CD14-positive monocyte (primary cell): ENCODE results near the gene PUSL1. TPM values are rescaled to one million over a fixed set of nuclear protein-coding genes. Genes with fewer than 3 reads are reported as not detected.

Experiments used
- DNase-seq, 3 donors: peaks; one replicate each; pipeline ENCODE4 v3.0.0-alpha.2; 2011 to 2022
- H2AFZ ChIP-seq: 2 replicates; pipeline ENCODE4 v1.6.0; 2012; ENCODE audit warnings: mild to moderate bottlenecking, low read depth, low read length, inconsistent platforms; ENCODE audit not compliant: insufficient read depth, poor library complexity, severe bottlenecking
- H3K27ac ChIP-seq, 2 donors: 1 replicate in 1 of 2; 2 replicates in 1 of 2; pipeline ENCODE4 v1.5.1; 2012 to 2013; ENCODE audit warnings: low read length in 2 of 2, control low read depth in 1 of 2, inconsistent platforms in 1 of 2, low read depth in 1 of 2, mild to moderate bottlenecking in 1 of 2
- H3K27me3 ChIP-seq, 2 donors: one replicate each; pipeline versions ENCODE4 v1.6.0 to v1.6.1; 2011 to 2013; ENCODE audit warnings: low read length in 2 of 2; ENCODE audit not compliant: control insufficient read depth in 2 of 2, insufficient read depth in 2 of 2
- H3K36me3 ChIP-seq, 2 donors: replicated peaks in 1 of 2; 1 replicate in 1 of 2; 2 replicates in 1 of 2; pipeline versions ENCODE4 v1.5.1 to v1.6.1; 2012 to 2013; ENCODE audit warnings: low read length in 2 of 2, control low read depth in 1 of 2, inconsistent platforms in 1 of 2, mild to moderate bottlenecking in 1 of 2; ENCODE audit not compliant: insufficient read depth in 2 of 2, control insufficient read depth in 1 of 2
- H3K4me1 ChIP-seq, 2 donors: 1 replicate in 1 of 2; 2 replicates in 1 of 2; pipeline versions ENCODE4 v1.5.1 to v1.6.1; 2012 to 2013; ENCODE audit warnings: low read length in 2 of 2, control low read depth in 1 of 2, inconsistent platforms in 1 of 2, mild to moderate bottlenecking in 1 of 2, moderate library complexity in 1 of 2; ENCODE audit not compliant: insufficient read depth in 2 of 2, control insufficient read depth in 1 of 2
- H3K4me2 ChIP-seq: replicated peaks from 2 replicates; pipeline ENCODE3; 2012; ENCODE audit warnings: low read length, moderate library complexity, mild to moderate bottlenecking; ENCODE audit not compliant: poor library complexity, severe bottlenecking; ENCODE audit errors: extremely low read depth
- H3K4me3 ChIP-seq, 3 experiments: fragments of 200-600 bp in 1 of 3; sonication (generic) in 1 of 3; replicated peaks in 1 of 3; 1 replicate in 2 of 3; 2 replicates in 1 of 3; pipeline ENCODE4 v1.5.1; 2011 to 2013; ENCODE audit warnings: low read length in 3 of 3, mild to moderate bottlenecking in 3 of 3, control low read depth in 2 of 3, low read depth in 2 of 3, inconsistent platforms in 1 of 3, moderate library complexity in 1 of 3
- H3K79me2 ChIP-seq: 2 replicates; pipeline ENCODE4 v1.6.0; 2012; ENCODE audit warnings: mild to moderate bottlenecking, control low read depth, inconsistent platforms, low read length, moderate library complexity; ENCODE audit not compliant: insufficient read depth
- H3K9ac ChIP-seq: 2 replicates; pipeline ENCODE4 v1.6.0; 2017; ENCODE audit warnings: low read length, mild to moderate bottlenecking; ENCODE audit not compliant: insufficient read depth, poor library complexity, severe bottlenecking
- H3K9me3 ChIP-seq, 2 donors: replicated peaks in 1 of 2; 1 replicate in 1 of 2; 2 replicates in 1 of 2; pipeline versions ENCODE4 v1.5.1 to v1.6.1; 2012 to 2013; ENCODE audit warnings: low read length in 2 of 2, control low read depth in 1 of 2; ENCODE audit not compliant: control insufficient read depth in 1 of 2, insufficient read depth in 1 of 2
- H4K20me1 ChIP-seq: 2 replicates; pipeline ENCODE4 v1.6.0; 2012; ENCODE audit warnings: mild to moderate bottlenecking, low read length, control low read depth, moderate library complexity; ENCODE audit not compliant: insufficient read depth
- H3K27ac Mint-ChIP-seq, 7 donors: one replicate each; pipeline ENCODE4 v1.8.0; 2020; ENCODE audit warnings: mild to moderate bottlenecking in 7 of 7, mixed read lengths in 7 of 7, moderate library complexity in 6 of 7, inconsistent platforms in 2 of 7
- H3K27me3 Mint-ChIP-seq, 3 donors: one replicate each; pipeline ENCODE4 v1.8.0; 2021 to 2022; ENCODE audit warnings: low read depth in 3 of 3, mild to moderate bottlenecking in 3 of 3, mixed read lengths in 3 of 3, moderate library complexity in 3 of 3, inconsistent platforms in 1 of 3
- H3K36me3 Mint-ChIP-seq, 2 donors: one replicate each; pipeline ENCODE4 v1.8.0; 2020; ENCODE audit warnings: mixed read lengths in 2 of 2, inconsistent platforms in 1 of 2, mild to moderate bottlenecking in 1 of 2
- H3K4me1 Mint-ChIP-seq: one replicate; pipeline ENCODE4 v1.8.0; 2020; ENCODE audit warnings: mild to moderate bottlenecking, mixed read lengths
- H3K4me3 Mint-ChIP-seq, 2 donors: one replicate each; pipeline ENCODE4 v1.8.0; 2020; ENCODE audit warnings: mild to moderate bottlenecking in 2 of 2, mixed read lengths in 2 of 2, moderate library complexity in 1 of 2
- H3K9me3 Mint-ChIP-seq, 7 donors: one replicate each; pipeline ENCODE4 v1.8.0; 2020 to 2022; ENCODE audit warnings: mixed read lengths in 7 of 7, mild to moderate bottlenecking in 6 of 7, moderate library complexity in 6 of 7, inconsistent platforms in 2 of 7
- CTCF ChIP-seq: fragments of 200-600 bp; IDR thresholded peaks from one replicate; pipeline ENCODE4 v1.8.0; 2022; ENCODE audit warnings: antibody characterized with exemption, mild to moderate bottlenecking
- WGBS: methylation state at CpG from one replicate; pipeline ENCODE4 v1.1.5; 2013; ENCODE audit warnings: missing lambda C conversion rate; ENCODE audit not compliant: insufficient coverage; 5-methylcytosine and 5-hydroxymethylcytosine counted together
- intact Hi-C, 2 donors: fragments of 100-400 bp; cut with micrococcal nuclease; formaldehyde crosslinking; loops; one replicate each; pipeline versions ENCODE4 v1.15.0 to v1.15.1; 2023
- polyA plus RNA-seq, 3 donors: library from polyadenylated mRNA; depleted of rRNA in 1 of 3; unstranded in 2 of 3; stranded (reverse) in 1 of 3; fragments of 300-500 nt in 2 of 3; fragments of >200 nt in 1 of 3; fragmentation: Illumina TruSeq in 2 of 3; gene quantifications; 1 replicate in 2 of 3; 2 replicates in 1 of 3; pipeline ENCODE4 v1.2.3, GENCODE V29; 2012 to 2021

PUSL1 gene
- polyA plus RNA-seq, 3 donors: 13.8 to 27.4 (median 14.8) TPM

GRCh38 chr1:1278620-1279019, 29.8 kb upstream of the PUSL1 start:
- Mint-ChIP-seq H3K27me3 (peaks cover 1 to 3% (median 3%) of the 10 kb centered on the region in 3 donors), H3K9me3 (peaks cover 0 to 2% (median 0%) of the 10 kb centered on the region in 7 donors), H3K4me1 (peaks cover 4% of the 10 kb centered on the region), H3K36me3 (no peaks in the 10 kb centered on the region), H3K4me3 (no peak overlapping the region), H3K27ac (peak overlapping the region in 1 of 7 donors; percentile 66)
- Histone ChIP-seq H3K9me3 (no peaks in the 10 kb centered on the region), H3K4me3 (no peak overlapping the region), H3K27me3 (no peaks in the 10 kb centered on the region), H3K27ac (no peak overlapping the region), H2AFZ (no peak overlapping the region), H4K20me1 (no peaks in the 10 kb centered on the region), H3K36me3 (no peaks in the 10 kb centered on the region), H3K4me2 (no peak overlapping the region), H3K79me2 (no peaks in the 10 kb centered on the region), H3K4me1 (peaks cover 8% of the 10 kb centered on the region in 2 donors), H3K9ac (no peak overlapping the region)
- 98% methylated on average over 8 of the region's 13 CpGs for WGBS
- intact Hi-C loops: no loop called here
- TF ChIP-seq CTCF: no peak
- DNase-seq: no peak

GRCh38 chr1:1279028-1279427, 29.4 kb upstream of the PUSL1 start:
- H3K4me3 ChIP-seq: no peak overlapping the region
- H3K27me3 ChIP-seq: no peaks in the 10 kb centered on the region
- H3K27me3 Mint-ChIP-seq: peaks cover 1 to 3% (median 3%) of the 10 kb centered on the region in 3 donors
- intact Hi-C loops: no loop called here
- no peaks in the 10 kb centered on the region for H3K79me2 ChIP-seq
- WGBS: 96% methylated on average over 12 of the region's 17 CpGs
- no peaks in the 10 kb centered on the region for H3K9me3 ChIP-seq
- H4K20me1 ChIP-seq: no peaks in the 10 kb centered on the region
- H3K4me1 Mint-ChIP-seq: peaks cover 4% of the 10 kb centered on the region
- no peaks in the 10 kb centered on the region for H3K36me3 ChIP-seq
- peak overlapping the region in 1 of 7 donors; percentile 66 for H3K27ac Mint-ChIP-seq
- H3K4me2 ChIP-seq: no peak overlapping the region
- no peaks in the 10 kb centered on the region for H3K36me3 Mint-ChIP-seq
- TF ChIP-seq CTCF: no peak
- no peak overlapping the region for H3K4me3 Mint-ChIP-seq
- no peak overlapping the region for H2AFZ ChIP-seq
- no peak overlapping the region for H3K27ac ChIP-seq
- H3K4me1 ChIP-seq: peaks cover 7 to 8% of the 10 kb centered on the region in 2 donors
- peaks cover 0 to 2% (median 0%) of the 10 kb centered on the region in 7 donors for H3K9me3 Mint-ChIP-seq
- DNase-seq: no peak
- no peak overlapping the region for H3K9ac ChIP-seq
